Hematopoietic multipotent progenitor cell treated with erythropoietin and hydrocortisone succinate and interleukin-3 and kit ligand, for 17 days (in vitro differentiated cells): Measurements from ENCODE around the gene FAM114A1.
"Not testable (repeated sequence)": the region's sequence is repeated elsewhere in the genome, so short reads cannot be mapped to it uniquely, and the experiment has no call there.

Experiments
- DNase-seq: peaks from one replicate; pipeline ENCODE4 v3.0.0-alpha.2; 2015; ENCODE audit warnings: low spot score

The FAM114A1 gene

DNA sequence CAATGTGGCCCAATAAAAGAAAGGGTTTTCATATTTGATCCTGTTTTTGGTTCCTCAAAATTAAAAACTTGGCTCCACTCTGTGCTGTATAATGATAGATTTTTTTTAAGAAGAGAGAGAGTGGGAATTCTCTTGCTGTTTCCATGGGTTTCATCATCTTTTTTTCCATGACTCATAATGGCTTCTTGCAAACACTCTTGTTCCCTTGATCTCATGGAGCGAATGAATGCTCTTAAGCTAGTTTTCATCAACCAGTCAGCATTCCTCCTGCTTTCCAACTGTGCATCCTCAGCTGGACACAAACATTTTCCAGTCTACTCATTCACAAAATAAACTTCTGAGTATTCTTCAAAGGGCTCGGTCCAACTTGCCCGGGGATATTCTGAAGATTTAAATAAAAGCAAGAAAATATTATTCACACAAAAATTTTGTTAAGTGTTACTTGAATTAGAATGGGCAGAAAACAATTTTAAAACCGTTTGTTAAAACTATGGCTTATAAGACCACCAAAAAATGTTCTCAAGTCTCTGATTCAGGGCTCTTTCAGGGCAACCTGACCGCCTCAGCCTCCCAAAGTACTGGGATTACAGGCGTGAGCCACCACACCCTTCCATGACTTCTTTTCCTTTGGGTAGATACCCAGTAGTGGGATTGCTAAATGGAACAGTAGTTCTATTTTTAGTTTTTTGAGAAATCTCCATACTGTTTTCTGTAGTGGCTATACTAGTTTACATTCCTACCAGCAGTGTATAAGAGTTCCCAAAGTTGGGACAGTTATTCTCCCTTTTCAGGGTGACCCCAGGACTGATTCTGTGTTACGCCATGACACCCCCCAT, 99.9 kb downstream of the FAM114A1 start:
- no peak for DNase-seq

DNA sequence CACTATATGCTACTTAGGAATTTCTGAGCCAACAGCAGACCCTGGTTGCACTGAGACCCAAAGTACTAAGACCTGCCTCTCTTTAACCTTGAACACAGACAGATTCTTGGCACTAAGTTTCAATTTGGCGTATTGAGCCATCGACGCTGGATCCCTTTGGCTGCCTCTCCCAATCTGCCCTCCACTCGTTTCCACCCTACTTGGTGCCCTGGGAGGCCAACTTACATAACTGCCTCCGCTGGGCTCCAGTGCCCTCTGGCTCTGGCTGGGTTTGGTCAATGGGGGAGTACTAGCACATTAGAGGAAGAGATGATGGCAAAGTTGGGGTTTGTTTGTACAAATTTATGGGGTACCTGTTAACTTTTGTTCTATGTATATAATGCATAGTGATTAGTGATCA, 101.1 kb downstream of the FAM114A1 start:
- no peak for DNase-seq

DNA sequence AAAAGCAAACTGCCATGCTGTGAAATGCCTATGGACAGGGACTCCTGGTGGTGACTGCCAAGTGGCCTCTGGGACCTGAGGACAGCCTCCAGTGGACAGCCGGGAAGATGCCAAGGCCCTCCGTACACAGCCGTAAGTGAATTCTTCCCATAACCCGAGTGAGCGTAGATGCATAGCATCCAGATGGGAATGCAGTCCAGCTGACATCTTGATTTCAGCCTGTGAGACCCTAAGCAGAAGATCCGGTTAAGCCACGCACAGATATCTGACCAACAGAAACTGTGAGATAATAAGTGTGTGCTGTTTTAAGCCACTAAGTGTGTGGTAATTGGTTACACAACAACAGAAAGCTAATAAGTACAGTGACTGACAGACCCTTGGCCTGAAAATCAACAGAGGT, 108.7 kb downstream of the FAM114A1 start:
- no peak for DNase-seq

DNA sequence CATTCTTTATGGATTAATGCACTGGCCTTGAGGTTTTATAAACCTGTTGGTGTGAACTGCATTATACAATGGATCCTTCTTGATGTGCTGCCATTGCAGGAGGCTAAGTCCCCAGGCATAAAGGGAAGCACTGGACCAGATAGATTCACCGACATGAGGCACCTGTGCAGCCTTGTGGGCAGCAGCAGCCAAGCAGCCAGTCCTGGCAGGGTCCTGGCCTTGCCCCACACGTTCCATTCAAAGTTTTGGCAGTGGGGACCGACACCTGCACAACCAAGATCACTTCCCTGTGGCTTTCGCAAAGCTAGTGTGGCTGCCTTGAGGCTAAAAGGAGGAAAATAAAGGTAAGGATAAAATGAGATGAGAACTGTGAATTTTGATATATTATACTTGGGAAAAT, 111.5 kb downstream of the FAM114A1 start:
- no peak for DNase-seq

DNA sequence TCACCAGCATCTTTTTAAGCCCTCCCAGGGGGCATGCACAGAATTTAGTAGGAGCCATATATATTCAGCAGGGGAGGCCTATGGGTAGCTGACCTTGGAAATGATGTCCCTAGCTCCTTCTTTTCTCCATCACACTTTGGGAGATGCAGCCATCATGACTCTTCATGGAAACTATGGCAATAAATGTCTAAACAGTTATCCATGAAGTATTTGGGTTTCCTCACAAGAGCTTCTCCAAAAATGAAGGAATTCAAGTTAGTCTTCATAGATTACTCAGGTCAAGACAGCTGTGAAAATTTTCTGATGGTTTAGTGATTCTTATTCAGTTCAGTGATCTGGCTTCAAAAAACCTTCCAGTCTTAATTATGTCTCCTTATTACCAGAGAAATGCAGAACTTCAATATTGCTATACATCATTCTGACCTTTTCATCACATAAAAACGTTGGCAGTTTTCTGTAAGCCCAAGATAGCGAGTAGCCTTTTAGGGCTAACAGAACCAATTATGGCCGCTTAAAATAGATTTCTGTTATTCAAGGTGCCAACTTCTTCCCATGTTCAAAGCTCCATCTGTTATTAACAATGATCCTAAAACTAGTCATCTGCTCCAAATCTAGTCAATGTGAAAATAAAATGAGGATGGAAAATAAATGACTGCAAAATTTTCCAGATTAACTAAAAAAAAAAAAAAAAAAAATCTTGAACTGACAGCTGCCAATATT, 112.1 kb downstream of the FAM114A1 start:
- DNase-seq = no peak

DNA sequence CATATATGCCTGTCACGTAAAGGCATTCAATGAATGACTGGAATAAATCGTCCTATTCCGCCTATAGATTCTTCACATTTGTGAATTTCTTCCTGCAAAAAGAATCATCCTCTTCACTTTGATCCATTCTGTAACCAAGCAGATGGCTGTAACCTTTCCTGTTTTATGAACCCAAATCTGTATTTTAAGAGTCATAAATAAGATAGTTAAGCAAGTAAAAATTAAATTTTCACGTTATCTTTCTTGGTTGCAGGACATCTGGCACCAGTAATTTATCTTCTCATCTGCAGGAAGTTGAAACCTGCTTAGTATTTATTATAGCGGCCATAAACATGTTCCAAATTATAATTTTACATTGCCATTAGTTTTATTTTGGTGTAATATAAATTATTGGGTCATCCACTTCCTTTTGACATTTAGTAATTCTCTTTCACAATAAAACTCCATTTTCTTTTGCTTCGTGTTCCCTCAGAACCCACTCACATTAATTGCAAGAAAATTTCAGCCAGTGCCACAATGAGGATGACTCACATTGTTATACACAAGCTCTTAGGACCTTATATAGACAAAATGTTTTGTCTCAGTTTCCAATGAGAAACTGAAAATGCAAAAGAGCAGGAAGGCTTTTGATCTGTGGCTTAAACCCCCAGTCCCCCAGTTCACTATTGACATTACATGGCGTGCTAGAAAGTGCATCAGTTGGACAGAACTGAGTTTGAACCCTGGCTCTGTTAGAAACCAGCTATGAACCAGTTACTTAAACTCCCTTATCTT, 113.5 kb downstream of the FAM114A1 start:
- DNase-seq = no peak

DNA sequence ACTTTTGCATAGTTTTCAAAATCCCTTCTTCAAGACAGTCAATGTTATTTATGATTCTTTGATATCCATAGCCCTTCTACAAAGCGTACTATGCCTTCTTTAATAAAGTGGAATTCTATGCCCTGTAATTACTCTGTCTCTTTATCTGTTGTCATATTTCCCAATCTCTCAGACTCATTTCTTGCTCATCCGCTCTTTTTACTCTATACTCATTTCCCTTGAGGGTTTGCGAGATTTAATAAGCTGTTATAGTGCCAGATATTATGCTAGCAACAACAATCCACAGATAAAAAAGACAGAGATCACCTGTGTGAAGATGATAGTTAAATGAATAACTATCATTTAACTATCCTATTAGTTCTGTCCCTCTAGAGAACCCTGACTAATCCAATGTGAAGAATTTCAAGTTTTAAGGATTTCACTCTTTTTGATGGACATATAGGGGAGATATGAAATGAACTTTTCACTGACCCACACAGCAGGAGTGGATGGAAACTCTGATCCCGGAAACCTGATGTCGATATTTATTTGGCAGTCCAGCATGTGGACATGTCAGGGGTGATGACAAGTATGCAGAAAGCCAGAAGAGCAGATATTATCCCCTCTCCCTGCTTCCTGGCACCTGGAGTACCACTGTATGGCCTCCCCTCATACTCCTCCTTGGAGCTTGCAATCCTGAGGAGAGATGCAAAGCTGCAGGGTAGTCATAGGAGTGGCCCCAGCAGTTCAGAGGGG, 114.9 kb downstream of the FAM114A1 start:
- DNase-seq = no peak

DNA sequence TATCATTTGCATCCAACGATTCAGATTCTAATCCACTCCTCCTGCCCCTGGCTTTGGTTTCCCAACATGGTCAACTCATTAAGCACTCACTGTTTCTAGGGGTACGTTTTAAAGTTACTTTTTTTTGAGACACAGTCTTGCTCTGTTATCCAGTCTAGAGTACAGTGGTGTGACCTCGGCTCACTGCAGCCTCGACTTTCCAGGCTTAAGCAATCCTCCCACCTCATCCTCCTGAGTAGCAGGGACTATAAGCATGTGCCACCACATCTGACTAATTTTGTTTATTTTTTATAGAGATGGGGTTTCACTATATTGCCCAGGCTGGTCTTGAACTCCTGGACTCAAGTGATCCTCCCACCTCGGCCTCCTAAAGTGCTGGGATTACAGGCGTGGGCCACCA, 115.7 kb downstream of the FAM114A1 start:
- DNase-seq = no peak

DNA sequence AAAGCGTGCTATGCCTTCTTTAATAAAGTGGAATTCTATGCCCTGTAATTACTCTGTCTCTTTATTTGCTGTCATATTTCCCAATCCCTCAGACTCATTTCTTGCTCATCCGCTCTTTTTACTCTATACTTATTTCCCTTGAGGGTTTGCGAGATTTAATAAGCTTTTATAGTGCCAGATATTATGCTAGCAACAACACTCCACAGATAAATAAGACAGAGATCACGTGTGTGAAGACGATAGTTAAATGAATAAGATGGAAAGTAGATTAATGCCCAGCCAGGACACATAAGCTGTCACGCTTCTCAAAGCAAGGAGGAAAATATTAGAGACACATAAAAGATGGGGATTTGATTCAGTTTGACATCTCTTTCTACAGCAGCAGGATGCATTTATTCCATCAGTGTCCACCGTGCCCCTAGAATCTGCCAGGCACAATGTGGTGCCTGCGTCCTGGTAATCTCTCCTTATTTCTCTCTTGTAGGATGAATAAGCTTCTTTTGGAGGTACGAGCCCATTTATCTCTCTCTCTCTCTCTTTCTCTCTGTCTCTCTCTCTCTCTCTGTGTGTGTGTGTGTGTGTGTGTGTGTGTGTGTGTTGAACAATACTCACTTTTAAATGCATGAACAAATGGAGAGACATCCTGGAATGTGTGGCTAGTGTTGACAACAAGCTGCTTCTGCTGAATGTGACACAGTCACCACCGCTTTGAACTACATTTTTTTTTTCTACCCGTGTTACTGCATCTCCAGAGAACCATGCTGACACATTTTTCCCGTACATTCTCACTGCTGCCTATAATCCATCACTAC, 116.4 kb downstream of the FAM114A1 start:
- DNase-seq = no peak

DNA sequence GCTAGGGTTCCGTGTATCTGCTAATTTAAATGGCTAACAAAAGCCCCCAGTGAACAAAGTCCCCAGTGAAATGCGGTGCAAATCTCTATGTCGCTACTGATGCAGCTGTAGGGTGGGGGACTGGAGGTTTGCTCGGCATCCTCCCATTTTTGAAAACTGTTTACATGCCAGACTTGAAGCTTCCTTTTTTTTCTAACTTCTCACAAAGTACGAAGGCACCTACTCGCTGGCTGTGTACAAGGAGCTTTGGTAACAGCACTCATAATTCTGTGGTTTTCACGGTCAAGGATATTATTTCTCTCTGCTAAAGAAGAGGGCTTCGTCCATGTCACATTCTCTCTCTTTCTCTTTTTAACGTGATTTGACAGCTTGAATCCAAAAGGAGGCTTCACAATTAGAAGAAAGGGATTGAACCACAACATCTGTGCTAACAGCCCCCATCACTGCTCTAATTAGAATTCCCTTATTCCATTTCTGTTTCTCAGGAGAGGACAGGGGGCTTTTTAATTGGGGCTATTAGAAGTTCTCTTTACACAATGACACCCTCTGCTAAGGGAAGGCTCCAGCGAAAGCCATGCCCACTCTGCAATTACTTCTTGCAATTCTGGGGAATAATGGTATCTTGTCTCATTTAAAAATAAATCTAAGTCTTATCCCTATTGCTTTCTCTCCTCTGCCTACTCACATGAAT, 117.9 kb downstream of the FAM114A1 start:
- DNase-seq = no peak

DNA sequence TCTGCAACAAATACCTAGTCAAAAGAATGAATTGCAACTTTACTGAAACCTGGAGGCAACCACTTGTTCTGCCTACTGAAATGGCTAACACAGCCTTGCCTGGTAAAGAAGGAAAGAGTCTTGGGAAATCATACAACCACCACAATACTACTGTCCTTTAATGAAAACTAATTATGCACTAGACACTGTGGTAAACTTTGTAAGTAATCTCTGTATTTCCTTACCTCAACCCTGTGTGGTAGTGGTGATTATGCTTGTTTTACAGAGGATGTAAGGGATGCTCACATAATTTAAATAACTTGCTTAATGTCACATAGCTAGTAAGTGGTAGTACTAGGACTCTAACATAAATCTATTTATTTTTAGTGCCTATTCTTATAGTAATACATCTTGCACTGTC, 119.9 kb downstream of the FAM114A1 start:
- DNase-seq = no peak

DNA sequence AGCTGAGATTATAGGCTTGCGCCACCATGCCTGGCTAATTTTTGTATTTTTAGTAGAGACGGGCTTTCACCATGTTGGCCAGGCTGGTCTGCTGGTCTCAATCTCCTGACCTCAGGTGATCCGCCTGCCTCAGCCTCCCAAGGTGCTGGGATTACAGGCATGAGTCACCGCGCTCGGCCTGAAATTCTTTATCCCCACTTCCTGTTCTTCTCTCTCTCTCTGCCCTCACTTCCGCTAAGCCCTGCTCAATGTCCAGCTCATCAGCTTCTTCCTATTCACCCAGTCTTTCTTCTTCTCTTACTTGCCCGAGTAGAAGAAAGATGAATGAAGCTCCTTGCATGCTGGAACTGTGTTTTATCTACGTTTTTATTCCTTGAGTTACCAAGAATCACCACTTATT, 120.7 kb downstream of the FAM114A1 start:
- DNase-seq = not testable (repeated sequence)

DNA sequence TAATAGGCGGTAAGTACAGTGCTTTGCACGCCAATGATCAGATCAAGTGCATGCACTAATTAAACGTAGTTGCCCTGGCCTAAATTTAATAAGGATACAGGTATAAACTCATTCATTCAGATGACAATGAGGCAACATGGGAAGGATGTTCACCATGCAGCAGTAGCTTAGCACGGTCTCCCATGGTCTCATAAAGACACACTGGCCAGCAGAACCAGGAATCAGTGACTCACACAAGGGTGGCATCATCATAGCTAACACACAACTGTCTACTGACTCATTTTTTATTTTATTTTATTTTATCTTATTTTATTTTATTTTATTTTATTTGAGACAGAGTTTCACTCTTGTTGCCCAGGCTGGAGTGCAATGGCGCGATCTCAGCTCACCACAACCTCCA, 121.9 kb downstream of the FAM114A1 start:
- no peak for DNase-seq

DNA sequence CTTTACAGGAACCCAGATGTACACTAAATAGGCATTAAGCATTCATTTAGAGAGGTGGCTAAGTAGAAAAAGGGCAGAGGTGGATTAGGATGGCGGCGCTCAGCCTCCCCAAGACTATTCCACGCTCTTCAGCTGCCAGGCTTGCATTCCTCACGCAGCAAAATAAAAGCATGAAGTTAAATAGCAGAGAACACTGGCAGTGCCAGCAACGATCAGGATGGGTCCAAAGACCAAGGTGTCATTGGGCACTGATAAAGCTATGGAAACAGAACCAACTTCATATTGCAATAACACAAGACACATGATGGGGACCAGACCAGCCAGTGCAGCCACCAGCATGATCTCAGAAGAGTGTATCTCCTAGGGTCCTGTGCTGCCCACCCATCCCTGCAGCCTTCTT, 122.6 kb downstream of the FAM114A1 start:
- no peak for DNase-seq

DNA sequence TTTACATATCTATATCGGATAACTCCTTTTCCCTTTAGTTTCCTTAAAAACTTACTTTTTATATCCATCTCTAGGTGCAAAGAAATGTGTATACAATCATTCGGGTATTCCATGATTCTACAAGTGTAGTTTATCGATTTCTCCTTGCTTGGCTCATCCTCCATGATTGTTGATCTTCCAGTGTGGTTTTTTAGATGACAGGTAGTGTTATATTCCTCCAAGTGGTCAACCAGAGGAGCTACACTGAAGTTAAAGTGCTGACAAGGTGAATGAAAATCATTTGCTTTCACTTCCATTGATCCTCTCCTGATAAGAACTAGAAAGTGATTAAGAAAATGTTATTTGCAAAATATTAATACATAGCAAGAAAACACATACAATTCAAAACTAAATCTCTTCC, 126.1 kb downstream of the FAM114A1 start:
- DNase-seq = no peak

DNA sequence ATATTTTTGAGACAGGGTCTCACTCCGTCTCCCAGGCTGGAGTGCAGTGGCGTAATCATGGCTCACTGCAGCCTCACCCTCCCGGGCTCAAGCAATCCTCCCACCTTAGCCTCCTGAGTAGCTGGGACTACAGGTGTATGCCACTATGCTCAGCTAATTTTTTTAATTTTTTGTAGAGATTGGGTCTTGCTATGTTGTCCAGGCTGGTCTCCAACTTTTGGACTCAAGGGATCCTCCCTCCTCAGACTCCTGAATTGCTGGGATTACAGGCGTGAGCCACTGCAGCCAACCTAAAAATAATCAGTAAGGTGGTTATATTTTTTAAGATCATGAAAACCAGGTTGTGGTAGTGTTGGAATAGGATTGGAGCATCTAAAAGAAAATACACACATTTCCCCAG, 126.5 kb downstream of the FAM114A1 start:
- no peak for DNase-seq
